ENCODE measurements around the gene CEP128.

CEP128 gene

GRCh38 chr14:80584744-80585505, 356.6 kb downstream of the CEP128 start:
- in situ Hi-C loops (cut with MboI; ENCODE audit: low sequenced_read_pairs, unreplicated experiment) = no loop called here
- no peak for TF ChIP-seq CTCF (IDR thresholded peaks at IDR 0.05; ENCODE audit: borderline replicate concordance, control extremely low read depth, extremely low read depth, insufficient read depth, missing control alignments)
- DNase-seq (ENCODE audit: low spot score) = no peak

- no peak for TF ChIP-seq CTCF (IDR thresholded peaks at IDR 0.05; ENCODE audit: borderline replicate concordance, control extremely low read depth, extremely low read depth, insufficient read depth, missing control alignments)
- in situ Hi-C loops (cut with MboI; ENCODE audit: low sequenced_read_pairs, unreplicated experiment) = no loop called here
These were observed 363.9 kb downstream of the CEP128 start for GRCh38 chr14:80577599-80577998.

GRCh38 chr14:80576401-80576800, 365.1 kb downstream of the CEP128 start:
- in situ Hi-C loops (cut with MboI; ENCODE audit: low sequenced_read_pairs, unreplicated experiment) = no loop called here
- DNase-seq (ENCODE audit: low spot score) = no peak
- no peak for TF ChIP-seq CTCF (IDR thresholded peaks at IDR 0.05; ENCODE audit: borderline replicate concordance, control extremely low read depth, extremely low read depth, insufficient read depth, missing control alignments)

More at GRCh38 chr14:80577599-80577998, 363.9 kb downstream of the CEP128 start:
- no peak for DNase-seq (ENCODE audit: low spot score)

GRCh38 chr14:80575763-80576162, 365.8 kb downstream of the CEP128 start:
- in situ Hi-C loops (cut with MboI; ENCODE audit: low sequenced_read_pairs, unreplicated experiment) = no loop called here
- no peak for DNase-seq (ENCODE audit: low spot score)
- no peak for TF ChIP-seq CTCF (IDR thresholded peaks at IDR 0.05; ENCODE audit: borderline replicate concordance, control extremely low read depth, extremely low read depth, insufficient read depth, missing control alignments)

- DNase-seq (ENCODE audit: low spot score) = no peak
- in situ Hi-C loops (cut with MboI; ENCODE audit: low sequenced_read_pairs, unreplicated experiment) = no loop called here
- TF ChIP-seq CTCF (IDR thresholded peaks at IDR 0.05; ENCODE audit: borderline replicate concordance, control extremely low read depth, extremely low read depth, insufficient read depth, missing control alignments) = no peak
These were observed 368.9 kb downstream of the CEP128 start for GRCh38 chr14:80572666-80573065.

GRCh38 chr14:80570930-80571298, 370.6 kb downstream of the CEP128 start:
- TF ChIP-seq CTCF (IDR thresholded peaks at IDR 0.05; ENCODE audit: borderline replicate concordance, control extremely low read depth, extremely low read depth, insufficient read depth, missing control alignments) = no peak
- no peak for DNase-seq (ENCODE audit: low spot score)
- in situ Hi-C loops (cut with MboI; ENCODE audit: low sequenced_read_pairs, unreplicated experiment) = no loop called here
